ENCODE measurements around the gene SEMA4B.

Gene SEMA4B

GRCh38 chr15:90225504-90226234 is 24.5 kb downstream of the SEMA4B start:
- no peak for DNase-seq (ENCODE audit: low spot score)

GRCh38 chr15:90227336-90227735 is 26.2 kb downstream of the SEMA4B start:
- DNase-seq (ENCODE audit: low spot score), result no peak

GRCh38 chr15:90227816-90228772 is 27.0 kb downstream of the SEMA4B start:
- no peak for DNase-seq (ENCODE audit: low spot score)

GRCh38 chr15:90228960-90229359 is 27.8 kb downstream of the SEMA4B start:
- DNase-seq (ENCODE audit: low spot score), result no peak

GRCh38 chr15:90230071-90230494 is 29.0 kb downstream of the SEMA4B start:
- DNase-seq (ENCODE audit: low spot score), result peak; percentile 67

GRCh38 chr15:90230610-90231009 is 29.5 kb downstream of the SEMA4B start:
- DNase-seq (ENCODE audit: low spot score), result no peak

- no peak for DNase-seq (ENCODE audit: low spot score)
Measured at GRCh38 chr15:90231028-90232017, 30.2 kb downstream of the SEMA4B start.

GRCh38 chr15:90232196-90232595 is 31.1 kb downstream of the SEMA4B start:
- peak; percentile 67 for DNase-seq (ENCODE audit: low spot score)

GRCh38 chr15:90232941-90233386 is 31.8 kb downstream of the SEMA4B start:
- DNase-seq (ENCODE audit: low spot score), result no peak

- DNase-seq (ENCODE audit: low spot score), result peak; percentile 98
Measured at GRCh38 chr15:90233387-90234095, 32.4 kb downstream of the SEMA4B start, which contains the start of gene CIB1. CIB1 (minus strand) TSS chr15:90233941; CDS start chr15:90233885, 56 bp downstream.

GRCh38 chr15:90234096-90234988 is 33.2 kb downstream of the SEMA4B start, which contains the start of gene GDPGP1:
GDPGP1 (plus strand) TSS chr15:90234209; CDS start chr15:90240909, 6,700 bp downstream.
- DNase-seq (ENCODE audit: low spot score), result no peak

GRCh38 chr15:90239371-90239770 is 38.2 kb downstream of the SEMA4B start:
- DNase-seq (ENCODE audit: low spot score), result no peak

- DNase-seq (ENCODE audit: low spot score), result no peak
Measured at GRCh38 chr15:90240856-90241255, 39.7 kb downstream of the SEMA4B start.

- DNase-seq (ENCODE audit: low spot score), result no peak
Measured at GRCh38 chr15:90241343-90242192, 40.4 kb downstream of the SEMA4B start.

GRCh38 chr15:90243943-90244639 is 43.0 kb downstream of the SEMA4B start:
- no peak for DNase-seq (ENCODE audit: low spot score)

- no peak for DNase-seq (ENCODE audit: low spot score)
Measured at GRCh38 chr15:90248789-90249202, 47.7 kb downstream of the SEMA4B start.

GRCh38 chr15:90249203-90249863 is 48.2 kb downstream of the SEMA4B start, which contains the start of gene TTLL13:
TTLL13 (plus strand) TSS chr15:90249556; CDS start chr15:90250631, 1,075 bp downstream.
- peak; percentile 89 for DNase-seq (ENCODE audit: low spot score)
